Testis (tissue), 2 donors: Measurements from ENCODE around the gene LNP1.

Experiments
- CTCF ChIP-seq, 3 experiments: fragments of 450-650 bp in 2 of 3; fragments of 200-600 bp in 1 of 3; sonication (generic) in 1 of 3; IDR thresholded peaks; one replicate each; pipeline ENCODE4 v1.5.1; 2016 to 2019; ENCODE audit warnings: antibody characterized with exemption in 3 of 3, mild to moderate bottlenecking in 2 of 3, moderate library complexity in 1 of 3
- POLR2A ChIP-seq: fragments of 450-650 bp; IDR thresholded peaks from one replicate; pipeline ENCODE4 v1.6.1; 2017; ENCODE audit warnings: antibody characterized with exemption, mild to moderate bottlenecking, moderate library complexity

GRCh38 chr3:100482176-100482575 lies 80.8 kb downstream of the LNP1 start:
- no peak for TF ChIP-seq POLR2A
- no peak for TF ChIP-seq CTCF (IDR thresholded peaks at IDR 0.05)
